Muscle of back (tissue), 11 donors: ENCODE measurements around the gene TEX261. TPM values are rescaled to one million over a fixed set of nuclear protein-coding genes. Genes with fewer than 3 reads are reported as not detected.

Source experiments
- DNase-seq, 3 donors: peaks; one replicate each; pipeline versions ENCODE4 v3.0.0 to v3.0.0-alpha.2; 2013
- polyA plus RNA-seq, 10 donors: library from polyadenylated mRNA; unstranded; fragments of 120-200 nt; gene quantifications; one replicate each; pipeline ENCODE4 v1.2.1, GENCODE V29; 2013; ENCODE audit not compliant: insufficient read length in 10 of 10

The TEX261 gene
- polyA plus RNA-seq, 10 donors: 34.6 to 51.4 (median 39.0) TPM

- no peak for DNase-seq
Measured at GRCh38 chr2:70938586-70938950, 56.1 kb downstream of the TEX261 start.

GRCh38 chr2:70937866-70938585 is 56.6 kb downstream of the TEX261 start:
- no peak for DNase-seq

- DNase-seq: no peak
Measured at GRCh38 chr2:70936979-70937811, 57.5 kb downstream of the TEX261 start.

- no peak for DNase-seq
Measured at GRCh38 chr2:70936165-70936978, 58.3 kb downstream of the TEX261 start.

Other genes starting within 250 kb of the TEX261 start
- gene ADD2, start 226.7 kb downstream of the TEX261 start, polyA plus RNA-seq: 1 to 10 TPM; 2.4 to 7.3 (median 3.2) TPM
- gene FIGLA, start 204.2 kb downstream of the TEX261 start, polyA plus RNA-seq: under 1 TPM in 1 of 10 donors, not detected in 9; 0.22 TPM
- gene CLEC4F, start 174.3 kb downstream of the TEX261 start, polyA plus RNA-seq: under 1 TPM in 8 of 10 donors, not detected in 2; 0.07 to 0.86 (median 0.19) TPM
- under 1 TPM in 7 of 10 donors, not detected in 3; 0.12 to 0.87 (median 0.28) TPM for gene CD207, start 159.1 kb downstream of the TEX261 start, polyA plus RNA-seq
- gene VAX2, start 94.3 kb downstream of the TEX261 start, polyA plus RNA-seq: 1 to 10 TPM; 2.3 to 4.4 (median 3.8) TPM
- 1 to 10 TPM in 6 of 10 donors, under 1 TPM in 4; 0.56 to 3.1 (median 1.2) TPM for gene ATP6V1B1, start 59.0 kb downstream of the TEX261 start, polyA plus RNA-seq
- 1 to 10 TPM in 8 of 10 donors, under 1 TPM in 2; 0.56 to 1.8 (median 1.2) TPM for gene ANKRD53, start 16.2 kb downstream of the TEX261 start, polyA plus RNA-seq
- gene NAGK, start 73.8 kb upstream of the TEX261 start, polyA plus RNA-seq: 10 to 100 TPM; 60.5 to 79.4 (median 68.8) TPM
- gene MCEE, start 135.4 kb upstream of the TEX261 start, polyA plus RNA-seq: 10 to 100 TPM; 18.0 to 29.1 (median 23.9) TPM
- gene MPHOSPH10, start 135.8 kb upstream of the TEX261 start, polyA plus RNA-seq: 10 to 100 TPM; 26.4 to 39.6 (median 32.8) TPM
- gene PAIP2B, start 232.2 kb upstream of the TEX261 start, polyA plus RNA-seq: 10 to 100 TPM in 1 of 10 donors, 1 to 10 TPM in 9; 5.1 to 10.0 (median 8.2) TPM